ENCODE measurements around the gene FBXL13. TPM values are rescaled to one million over a fixed set of nuclear protein-coding genes. Genes with fewer than 3 reads are reported as not detected.

Gene FBXL13
- total and polyA plus RNA-seq, 2 of the 8 experiments (the other 6 are each of a cell fraction or from before 2014, with no cell fraction given): 1.2 to 2.8 TPM

- Histone ChIP-seq H3K79me1 (ENCODE audit: low read depth, low read length) (no peaks in the 10 kb centered on the region), H2BK20ac (ENCODE audit: low read length) (no peak overlapping the region), H2AK5ac (ENCODE audit: low read depth, low read length) (no peak overlapping the region), H3K18ac (ENCODE audit: extremely low read depth, low read length) (no peak overlapping the region), H4K20me1 (replicated peaks in 1 of 2; ENCODE audit: control insufficient read depth in 1 of 2, insufficient read depth in 2 of 2, low read length in 2 of 2) (no peaks in the 10 kb centered on the region), H3K23me2 (ENCODE audit: low read depth, low read length) (no peaks in the 10 kb centered on the region), H3K36me3 (ENCODE audit: control insufficient read depth in 2 of 4, insufficient read depth in 4 of 4, low read length in 3 of 4) (no peaks in the 10 kb centered on the region), H2AFZ (ENCODE audit: low read length) (no peak overlapping the region), H2BK15ac (ENCODE audit: low read length) (no peak overlapping the region), H4K5ac (ENCODE audit: insufficient read length, low read depth, low read length) (no peak overlapping the region), H3K4me2 (ENCODE audit: insufficient read depth in 1 of 2, low read depth in 2 of 2, low read length in 2 of 2) (no peak overlapping the region), H3K9me3 (ENCODE audit: insufficient read depth in 2 of 2, low read depth in 1 of 2, low read length in 1 of 2) (no peaks in the 10 kb centered on the region; a peak in 1 of 4 replicates), H3K9ac (replicated peaks in 1 of 4; ENCODE audit: extremely low read depth in 1 of 4, low read depth in 3 of 4, low read length in 3 of 4) (no peak overlapping the region), H2BK12ac (ENCODE audit: low read depth, low read length) (no peak overlapping the region), H3K27ac (ENCODE audit: low read depth, low read length) (no peak overlapping the region), H3K4ac (replicated peaks; ENCODE audit: insufficient read length, low read depth, low read length) (no peak overlapping the region), H3K56ac (replicated peaks; ENCODE audit: insufficient read length, low read depth, low read length) (no peak overlapping the region), H3K27me3 (replicated peaks in 1 of 4; ENCODE audit: control insufficient read depth in 3 of 4, extremely low read depth in 1 of 4, insufficient read depth in 3 of 4, low read length in 3 of 4) (no peaks in the 10 kb centered on the region), H3K23ac (ENCODE audit: insufficient read length) (no peak overlapping the region), H3K79me2 (ENCODE audit: control insufficient read depth in 1 of 2, insufficient read depth in 2 of 2, low read length in 2 of 2) (no peaks in the 10 kb centered on the region), H2BK120ac (replicated peaks; ENCODE audit: low read depth, low read length) (no peak overlapping the region), H4K91ac (replicated peaks; ENCODE audit: insufficient read length, low read length) (no peak overlapping the region), H3K14ac (ENCODE audit: insufficient read length) (no peak overlapping the region), H2BK5ac (ENCODE audit: low read depth, low read length) (no peak overlapping the region), H3K4me1 (replicated peaks in 1 of 4; ENCODE audit: control insufficient read depth in 3 of 4, insufficient read depth in 4 of 4, low read length in 3 of 4) (no peaks in the 10 kb centered on the region), H4K8ac (ENCODE audit: extremely low read depth, insufficient read depth, low read length) (peak overlapping the region; percentile 79), H3K4me3 (ENCODE audit: extremely low read depth in 1 of 4, insufficient read depth in 2 of 4, low read depth in 3 of 4, low read length in 4 of 4) (no peak overlapping the region)
- DNase-seq (ENCODE audit: low read depth in 1 of 2, low spot score in 2 of 2) (no peak), FAIRE-seq (no peak)
- 83% methylated on average over 2 of the region's 2 CpGs; no CpG with 5 or more reads in 1 of the 2 experiments for WGBS, 2 experiments (ENCODE audit: extremely low coverage in 1 of 2, insufficient coverage in 1 of 2, insufficient read length in 1 of 2, insufficient replicate concordance in 2 of 2, low coverage in 1 of 2, low lambda C conversion rate in 2 of 2, missing lambda C conversion rate in 1 of 2)
- ChIA-PET CTCF (ENCODE audit: partially characterized antibody) (interaction anchor here (0.8 kb wide), 1 partner anchor 9 kb away, joined by 3 read pairs; no protein-coding TSS in a partner anchor), POLR2A (ENCODE audit: partially characterized antibody) (no interaction called here)
- no peak for TF ChIP-seq SP4 (IDR thresholded peaks at IDR 0.05; ENCODE audit: low read length)
- TF ChIP-seq CTCF (IDR thresholded peaks at IDR 0.05; ENCODE audit: control extremely low read depth in 1 of 3, insufficient read depth in 1 of 3, low read depth in 1 of 3, low read length in 3 of 3): no peak
- TF ChIP-seq KDM4A (IDR thresholded peaks at IDR 0.05; ENCODE audit: low read depth, low read length, severe bottlenecking): no peak
- no peak for TF ChIP-seq POLR2A (IDR thresholded peaks at IDR 0.05; ENCODE audit: control extremely low read depth in 1 of 2, low read depth in 2 of 2, low read length in 2 of 2)
- TF ChIP-seq GABPA (IDR thresholded peaks at IDR 0.05; ENCODE audit: borderline replicate concordance, insufficient read depth, low read length): no peak
Observed at GRCh38 chr7:102890292-102890970, 184.2 kb downstream of the FBXL13 start.

Measured in H1 (cell line).